MCF 10A (cell line): ENCODE data around the gene SYT15. TPM values are rescaled to one million over a fixed set of nuclear protein-coding genes. Genes with fewer than 3 reads are reported as not detected.

ENCODE experiments used
- BruUV-seq: library from RNA; stranded (reverse); fragments of 400-500 nt; replicated peaks from 2 replicates; lab custom pipeline; 2021; lab: Mats Ljungman, UMichigan
- CTCF ChIA-PET: fragments of 300-600 bp; sonication (Branson Sonifier 250); formaldehyde crosslinking; extraction: SDS; loops from one replicate; lab custom pipeline; 2021; ENCODE audit warnings: antibody characterized with exemption, inconsistent platforms; lab: Yijun Ruan, JAX
- POLR2A ChIA-PET: fragments of 300-600, 350-650 bp; sonication (Branson Sonifier 250); formaldehyde crosslinking; extraction: SDS; loops from one replicate; lab custom pipeline; 2020; ENCODE audit warnings: antibody characterized with exemption, inconsistent platforms; lab: Yijun Ruan, JAX
- DNase-seq: peaks from one replicate; pipeline ENCODE4 v3.0.0-alpha.2; 2018; ENCODE audit not compliant: unreplicated experiment
- H3K27ac Mint-ChIP-seq: one replicate; pipeline ENCODE4 v1.8.0; 2022; ENCODE audit warnings: mild to moderate bottlenecking, low read depth, mixed read lengths; ENCODE audit not compliant: unreplicated experiment
- H3K27me3 Mint-ChIP-seq: one replicate; pipeline ENCODE4 v1.8.0; 2022; ENCODE audit warnings: mixed read lengths; ENCODE audit not compliant: insufficient read depth, unreplicated experiment
- H3K36me3 Mint-ChIP-seq: one replicate; pipeline ENCODE4 v1.8.0; 2022; ENCODE audit warnings: mild to moderate bottlenecking, moderate library complexity, mixed read lengths; ENCODE audit not compliant: insufficient read depth, unreplicated experiment
- H3K4me1 Mint-ChIP-seq: one replicate; pipeline ENCODE4 v1.8.0; 2022; ENCODE audit warnings: mixed read lengths; ENCODE audit not compliant: insufficient read depth, unreplicated experiment
- H3K4me3 Mint-ChIP-seq: one replicate; pipeline ENCODE4 v1.8.0; 2022; ENCODE audit warnings: mild to moderate bottlenecking, moderate library complexity, mixed read lengths; ENCODE audit not compliant: unreplicated experiment
- H3K9me3 Mint-ChIP-seq: one replicate; pipeline ENCODE4 v1.8.0; 2022; ENCODE audit warnings: mixed read lengths; ENCODE audit not compliant: unreplicated experiment
- CTCF ChIP-seq: fragments of 200-600 bp; IDR thresholded peaks from one replicate; pipeline ENCODE4 v1.8.0; 2022; ENCODE audit warnings: antibody characterized with exemption, mild to moderate bottlenecking; ENCODE audit not compliant: unreplicated experiment
- intact Hi-C: fragments of 100-400 bp; cut with micrococcal nuclease; formaldehyde crosslinking; loops from 2 replicates; pipeline ENCODE4 v1.14.1; 2022
- total RNA-seq: library from RNA; stranded (reverse); gene quantifications from 2 replicates; pipeline ENCODE4 v1.2.3, GENCODE V29; 2022

The SYT15 gene
- total RNA-seq, 1 experiment from 2014 or later, result 0.84 TPM

- Mint-ChIP-seq H3K27me3 (no peaks in the 10 kb centered on the region), H3K4me1 (no peaks in the 10 kb centered on the region), H3K9me3 (no peaks in the 10 kb centered on the region), H3K36me3 (no peaks in the 10 kb centered on the region), H3K4me3 (peak overlapping the region; percentile 48), H3K27ac (peak overlapping the region; percentile 32)
- TF ChIP-seq CTCF, result no peak
- intact Hi-C loops, result no loop called here
- ChIA-PET CTCF (no interaction called here), POLR2A (no interaction called here)
- no peak for DNase-seq
- BruUV-seq, result no TSS peak
Observed at GRCh38 chr10:46557319-46558121, 21.4 kb upstream of the SYT15 start.

- no peaks in the 10 kb centered on the region for H3K27me3 Mint-ChIP-seq
- ChIA-PET CTCF (interaction anchor here (0.9 kb wide), 1 partner anchor 322 kb away, joined by 3 read pairs; no protein-coding TSS in a partner anchor), POLR2A (interaction anchor here (0.5 kb wide), 1 partner anchor 1427 kb away, joined by 4 read pairs; no protein-coding TSS in a partner anchor)
- no peaks in the 10 kb centered on the region for H3K4me1 Mint-ChIP-seq
- DNase-seq, result no peak
- BruUV-seq, result no TSS peak
- H3K9me3 Mint-ChIP-seq, result no peaks in the 10 kb centered on the region
- H3K4me3 Mint-ChIP-seq, result no peak overlapping the region
- intact Hi-C loops, result no loop called here
- H3K27ac Mint-ChIP-seq, result no peak overlapping the region
- TF ChIP-seq CTCF, result no peak
- H3K36me3 Mint-ChIP-seq, result no peaks in the 10 kb centered on the region
Observed at GRCh38 chr10:46558122-46558391, 20.9 kb upstream of the SYT15 start.

- Mint-ChIP-seq H3K36me3 (no peaks in the 10 kb centered on the region), H3K4me3 (no peak overlapping the region), H3K27ac (no peak overlapping the region), H3K27me3 (no peaks in the 10 kb centered on the region), H3K9me3 (no peaks in the 10 kb centered on the region), H3K4me1 (no peaks in the 10 kb centered on the region)
- TF ChIP-seq CTCF, result no peak
- DNase-seq, result no peak
- intact Hi-C loops, result no loop called here
- ChIA-PET CTCF (interaction anchor here (0.8 to 0.9 kb wide), 2 partner anchors 322 to 330 kb away, joined by 3 read pairs; no protein-coding TSS in a partner anchor), POLR2A (interaction anchor here (0.5 kb wide), 1 partner anchor 1426 kb away, joined by 4 read pairs; no protein-coding TSS in a partner anchor)
- BruUV-seq, result no TSS peak
Observed at GRCh38 chr10:46558392-46559185, 20.3 kb upstream of the SYT15 start.

GRCh38 chr10:46559231-46559671 is 19.7 kb upstream of the SYT15 start:
- intact Hi-C loops, result no loop called here
- no peak overlapping the region for H3K4me3 Mint-ChIP-seq
- no TSS peak for BruUV-seq

More at GRCh38 chr10:46559231-46559671, 19.7 kb upstream of the SYT15 start:
- Mint-ChIP-seq H3K9me3 (no peaks in the 10 kb centered on the region), H3K27me3 (no peaks in the 10 kb centered on the region), H3K36me3 (no peaks in the 10 kb centered on the region), H3K4me1 (no peaks in the 10 kb centered on the region), H3K27ac (no peak overlapping the region)
- POLR2A ChIA-PET, result no interaction called here
- no peak for DNase-seq
- TF ChIP-seq CTCF, result no peak
- CTCF ChIA-PET, result interaction anchor here (0.8 kb wide), 1 partner anchor 330 kb away, joined by 3 read pairs; no protein-coding TSS in a partner anchor
